Embryonic facial prominence (tissue), 1 donor: ENCODE data around the gene FILIP1L.

ENCODE experiments used
- DNase-seq: peaks from one replicate; pipeline ENCODE4 v3.0.0-alpha.2; 2016; ENCODE audit errors: extremely low spot score

FILIP1L gene

DNA sequence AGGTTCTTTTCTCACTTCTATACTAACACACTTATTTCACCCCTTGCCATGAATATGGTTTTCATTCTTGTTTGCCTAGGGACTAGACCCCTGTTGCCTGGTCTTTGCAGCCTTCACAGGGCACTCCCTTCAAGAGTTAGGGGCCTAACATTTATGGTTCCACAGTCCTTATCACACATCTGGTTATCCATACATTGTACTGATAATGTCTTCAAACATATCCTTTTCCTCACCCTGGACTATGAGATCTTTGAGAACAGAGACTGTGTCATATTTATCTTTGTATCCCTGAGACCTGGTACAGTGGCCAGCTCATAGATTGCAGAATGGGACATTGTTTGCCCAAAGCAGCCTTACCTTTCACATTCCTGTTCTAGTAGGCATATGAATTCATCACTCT lies 190.4 kb downstream of the FILIP1L start:
- DNase-seq = no peak

DNA sequence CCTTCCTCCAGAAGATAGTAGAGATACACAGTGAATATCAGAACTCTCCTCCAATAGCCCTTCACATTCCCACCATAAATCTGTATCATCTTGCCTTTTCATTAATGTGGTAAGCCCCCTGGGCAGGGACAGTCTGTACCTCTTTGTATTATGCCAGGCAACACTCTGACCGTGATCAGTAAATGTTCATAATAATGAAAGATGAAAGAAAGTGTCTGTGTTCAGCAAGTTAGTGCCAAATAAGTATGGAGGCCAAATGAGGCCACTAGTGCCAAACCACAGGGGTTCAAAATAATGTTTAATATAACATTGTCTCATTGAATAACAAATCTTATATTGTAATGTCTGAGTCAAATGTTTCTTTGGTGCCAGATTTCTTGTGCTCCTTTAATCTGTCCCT lies 192.3 kb downstream of the FILIP1L start:
- DNase-seq = no peak

DNA sequence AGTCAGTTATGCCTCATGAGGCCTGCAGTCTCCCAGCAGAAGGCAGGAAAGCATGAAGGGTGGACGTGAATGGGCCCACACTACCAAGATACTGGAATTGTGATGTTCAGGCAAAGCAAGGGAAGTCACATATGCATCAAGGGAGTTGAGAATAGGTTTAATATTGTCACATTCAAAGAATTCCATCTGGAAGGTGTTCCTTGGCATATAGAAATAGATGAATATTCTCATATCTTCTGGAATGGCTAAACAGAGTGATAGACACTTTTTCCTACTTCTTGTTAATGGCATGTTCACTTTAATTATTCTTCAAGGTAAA lies 193.0 kb downstream of the FILIP1L start:
- DNase-seq = no peak

DNA sequence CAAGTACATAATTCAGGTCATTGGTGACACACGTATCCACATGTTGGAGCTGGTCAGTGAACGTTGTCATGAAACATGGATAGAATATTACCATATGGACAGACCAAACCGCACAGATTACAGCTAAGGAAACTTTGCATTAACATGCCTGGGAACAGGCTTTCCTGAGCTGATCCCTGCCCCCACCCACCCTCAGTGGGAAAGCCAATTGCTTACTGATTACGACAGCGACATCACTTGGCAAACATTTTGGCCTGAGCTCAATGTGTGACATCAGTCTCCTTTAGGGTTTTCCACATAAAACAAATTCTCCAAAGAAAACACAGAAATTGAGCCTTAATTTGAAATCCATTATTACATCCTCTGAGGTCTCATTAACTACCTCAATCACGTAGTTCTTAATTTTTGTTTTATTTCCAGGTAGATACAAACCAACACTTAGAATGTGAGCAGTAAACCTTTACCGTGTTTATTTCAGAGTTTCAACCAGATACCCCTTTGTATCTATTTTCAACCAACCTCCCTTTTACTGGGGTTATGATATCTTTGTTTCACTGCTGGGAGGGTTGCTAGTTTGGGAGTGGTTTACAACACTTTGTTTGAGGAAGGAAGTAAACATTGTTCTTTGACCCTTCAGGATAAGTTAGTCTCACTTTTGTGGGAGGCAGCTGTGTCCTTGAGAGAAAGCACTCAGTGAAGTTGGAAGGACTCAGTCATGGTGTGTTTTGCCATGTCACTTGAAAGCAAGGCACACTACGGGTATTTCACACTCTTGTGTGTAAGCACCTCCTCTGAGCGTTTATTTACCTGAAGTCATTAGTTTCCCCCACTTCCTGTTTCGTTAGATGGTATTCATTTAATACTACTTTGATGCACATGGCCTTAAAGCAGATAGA lies 193.6 kb downstream of the FILIP1L start:
- no peak for DNase-seq

DNA sequence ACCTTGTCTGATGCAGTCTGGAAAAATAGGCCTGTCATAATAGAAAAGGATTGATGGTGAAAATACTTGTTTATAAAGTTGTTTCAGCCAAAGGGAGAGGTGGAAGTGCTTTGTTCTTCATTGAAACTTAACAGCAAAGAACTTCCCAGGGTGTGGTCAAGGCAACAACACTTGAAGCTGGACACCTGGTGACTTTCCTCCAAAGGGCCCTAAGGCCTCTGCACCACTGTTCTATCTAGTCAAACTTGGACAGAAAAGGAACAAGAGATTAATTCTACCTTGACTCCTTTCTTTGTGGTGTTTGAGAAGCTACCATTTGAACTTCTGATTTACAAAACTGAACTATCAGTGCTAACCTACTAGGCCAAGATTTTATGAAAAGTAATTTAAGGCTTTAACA lies 194.6 kb downstream of the FILIP1L start:
- DNase-seq = no peak

DNA sequence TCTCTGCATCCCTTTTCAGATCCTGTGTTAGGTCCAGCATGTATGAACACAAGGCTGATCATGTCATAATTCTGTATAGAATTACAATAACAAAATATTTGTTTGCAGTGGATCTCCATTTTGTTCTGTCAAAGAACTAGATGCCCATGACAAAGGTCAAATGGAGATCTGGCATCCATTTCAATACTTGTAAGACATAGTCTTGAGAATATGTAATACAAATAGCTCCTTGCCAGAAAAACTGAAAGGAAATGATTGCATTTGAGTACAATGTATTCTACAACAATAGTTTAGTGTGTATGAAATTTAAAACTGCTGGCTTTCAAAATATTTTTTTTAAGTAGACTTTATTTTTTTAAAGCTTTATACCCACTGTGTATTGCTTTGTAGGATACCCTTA lies 195.6 kb downstream of the FILIP1L start:
- DNase-seq = no peak

DNA sequence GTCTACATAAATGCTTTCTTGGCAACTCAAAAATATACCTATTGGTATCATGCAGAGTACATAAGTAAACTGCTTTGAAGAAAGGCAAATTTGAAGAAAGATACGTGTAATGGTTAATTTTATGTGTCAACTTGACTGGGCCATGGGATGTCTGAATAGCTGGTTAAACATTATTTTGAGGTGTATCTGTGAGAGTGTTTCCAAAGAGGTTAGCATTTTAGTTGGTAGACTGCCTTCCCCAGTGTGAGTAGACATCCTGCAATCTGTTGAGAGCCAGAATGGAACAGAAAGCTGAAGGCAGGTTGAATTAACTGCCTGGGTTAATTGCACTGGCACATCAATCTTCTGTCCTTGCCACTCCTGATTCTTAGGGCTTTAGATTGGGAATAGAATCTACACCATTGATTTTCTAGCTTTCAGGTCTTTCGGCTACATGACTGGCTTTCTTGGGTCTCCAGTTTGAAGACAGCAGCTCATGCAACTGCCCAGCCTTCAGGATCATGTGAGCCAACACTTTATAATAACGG lies 198.3 kb downstream of the FILIP1L start:
- DNase-seq = no peak

DNA sequence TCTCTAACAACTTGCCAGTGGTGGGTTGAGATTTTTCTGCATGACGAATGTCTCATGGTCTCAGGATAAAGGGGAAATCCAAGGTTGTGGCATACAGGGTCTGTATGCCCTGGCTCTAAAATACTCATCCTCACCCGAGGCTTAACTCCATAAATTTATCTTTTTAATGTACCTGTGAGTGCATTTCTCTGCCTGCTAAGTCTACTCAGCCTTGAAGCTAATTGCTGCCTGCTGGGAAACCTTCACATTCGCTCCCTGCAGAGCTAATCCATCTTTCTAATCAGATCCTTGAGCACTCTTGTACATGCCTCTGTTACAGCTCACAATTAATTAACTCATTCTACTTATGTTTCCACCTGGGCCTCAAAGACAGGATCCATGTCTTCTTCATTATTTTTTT lies 202.9 kb downstream of the FILIP1L start:
- no peak for DNase-seq

DNA sequence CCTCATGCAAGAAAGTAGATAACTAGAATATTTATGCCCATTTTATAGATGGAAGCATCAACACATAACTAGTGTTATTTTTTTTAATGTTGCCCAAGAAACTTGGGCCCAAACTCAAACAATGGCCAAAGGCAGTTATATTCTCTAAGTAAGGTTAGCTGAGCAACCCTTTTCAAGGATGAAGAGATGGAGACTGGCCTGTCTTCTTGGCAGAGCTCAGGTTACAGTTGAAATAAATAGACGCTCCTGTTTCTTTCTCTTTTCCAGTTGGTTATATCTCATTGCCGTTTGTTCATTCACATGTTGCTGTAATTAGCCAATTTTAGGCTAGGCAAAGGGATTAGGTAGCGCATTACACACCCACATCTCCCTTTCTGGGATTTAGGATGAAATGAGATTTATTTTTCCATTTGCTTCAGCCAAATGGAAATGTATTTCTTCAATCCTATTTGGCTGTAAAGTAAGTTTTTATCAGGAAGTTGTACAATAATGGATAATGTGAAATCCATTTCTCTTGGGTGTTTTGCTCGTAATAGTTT lies 203.5 kb downstream of the FILIP1L start:
- DNase-seq = no peak

DNA sequence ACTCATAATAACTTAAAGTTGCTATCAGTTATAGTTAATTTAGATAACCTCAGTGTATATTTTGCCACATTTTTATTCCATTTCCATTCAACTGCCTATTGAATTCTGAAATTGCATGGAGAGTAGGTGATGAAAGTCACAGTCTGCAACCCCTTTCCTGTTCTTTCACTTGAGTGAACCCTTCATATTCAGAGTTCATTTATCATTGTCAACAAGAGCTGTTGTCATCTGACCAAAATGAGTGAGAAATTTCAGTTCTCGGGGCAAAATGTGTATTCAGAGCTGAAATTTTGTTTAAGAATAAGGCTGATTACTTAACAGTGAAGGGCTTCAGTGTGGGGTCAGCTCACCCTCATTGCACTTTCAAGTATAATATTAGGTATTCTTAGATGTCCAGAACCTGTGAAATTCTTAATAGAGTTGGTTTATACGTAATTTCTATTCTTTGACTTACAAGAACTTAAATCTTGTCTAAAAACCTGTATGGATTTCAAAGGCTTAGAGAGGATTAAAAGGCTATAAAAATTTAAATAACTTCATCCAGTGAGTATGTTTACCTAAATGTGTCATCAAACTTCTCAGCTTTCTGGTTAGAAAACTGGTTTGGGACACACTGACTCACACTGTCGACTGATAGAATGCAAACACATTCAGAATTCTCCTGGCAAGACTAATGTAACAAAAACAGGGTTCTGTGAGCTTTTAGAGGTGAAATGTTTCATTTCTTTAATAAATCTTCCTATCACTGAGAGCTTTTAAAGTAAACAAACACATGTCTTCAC lies 204.4 kb downstream of the FILIP1L start:
- no peak for DNase-seq

DNA sequence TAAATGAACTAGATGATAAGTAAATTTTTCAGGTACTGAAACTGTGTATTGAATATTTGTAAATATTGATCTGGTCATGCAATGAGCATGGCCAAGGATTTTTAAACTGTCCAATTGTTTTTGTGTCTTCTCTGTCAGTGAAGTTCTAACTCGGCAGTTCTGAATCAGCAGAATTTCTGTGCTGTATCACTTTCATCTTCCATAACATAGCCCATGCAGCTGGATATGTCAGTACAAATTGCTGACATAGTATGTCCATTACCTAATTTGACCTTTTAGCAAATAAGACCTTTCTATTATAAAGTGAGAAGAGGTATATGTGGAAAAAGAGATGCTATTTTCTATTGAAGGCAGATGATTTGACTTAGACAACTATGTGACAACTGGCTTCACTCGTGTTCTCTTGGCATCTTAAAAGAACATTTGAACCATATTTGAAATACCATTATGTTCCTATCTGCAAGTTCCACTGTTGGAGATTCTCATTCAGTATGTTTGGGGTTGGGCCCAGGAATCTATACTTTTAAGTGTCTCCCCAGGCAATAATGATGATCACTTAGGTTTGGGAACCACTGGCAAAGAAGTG lies 206.2 kb downstream of the FILIP1L start:
- DNase-seq = no peak

DNA sequence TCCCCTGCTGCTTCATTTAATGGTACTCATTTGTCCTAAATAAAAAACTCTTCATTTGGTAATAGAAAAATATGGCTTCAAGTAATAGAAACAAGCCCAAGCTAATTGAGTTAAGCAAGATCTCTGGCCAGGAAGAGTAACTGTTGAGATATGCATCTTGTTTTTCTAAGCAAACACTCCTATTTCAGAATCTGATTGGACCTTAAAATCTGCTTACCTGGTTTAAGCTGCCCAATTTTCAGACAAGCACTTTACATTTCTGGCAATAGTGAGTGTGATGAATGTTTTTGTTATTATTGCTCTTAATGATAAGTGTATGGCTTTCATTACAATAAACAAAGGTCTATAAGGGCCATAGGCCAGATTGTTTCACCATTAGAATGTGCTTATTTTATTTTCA lies 210.4 kb downstream of the FILIP1L start:
- DNase-seq = no peak

DNA sequence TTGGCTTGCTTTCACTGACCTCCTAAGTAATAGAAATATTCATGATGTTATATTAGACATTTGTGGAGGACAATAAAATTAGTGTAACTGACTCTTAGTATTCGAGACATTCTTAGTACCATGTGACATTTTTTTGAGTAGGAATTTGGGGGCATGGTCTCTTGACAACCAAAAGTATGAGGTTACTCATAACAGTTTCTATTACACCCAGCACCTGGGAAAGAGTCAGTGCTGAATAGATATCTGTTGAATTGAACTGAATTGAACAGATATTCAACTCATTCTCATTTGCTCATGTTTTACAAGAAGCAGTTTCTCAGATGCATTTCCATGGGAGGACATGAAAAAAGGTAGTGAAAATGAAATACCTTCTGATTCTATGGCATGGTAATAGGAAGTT lies 212.2 kb downstream of the FILIP1L start:
- no peak for DNase-seq

DNA sequence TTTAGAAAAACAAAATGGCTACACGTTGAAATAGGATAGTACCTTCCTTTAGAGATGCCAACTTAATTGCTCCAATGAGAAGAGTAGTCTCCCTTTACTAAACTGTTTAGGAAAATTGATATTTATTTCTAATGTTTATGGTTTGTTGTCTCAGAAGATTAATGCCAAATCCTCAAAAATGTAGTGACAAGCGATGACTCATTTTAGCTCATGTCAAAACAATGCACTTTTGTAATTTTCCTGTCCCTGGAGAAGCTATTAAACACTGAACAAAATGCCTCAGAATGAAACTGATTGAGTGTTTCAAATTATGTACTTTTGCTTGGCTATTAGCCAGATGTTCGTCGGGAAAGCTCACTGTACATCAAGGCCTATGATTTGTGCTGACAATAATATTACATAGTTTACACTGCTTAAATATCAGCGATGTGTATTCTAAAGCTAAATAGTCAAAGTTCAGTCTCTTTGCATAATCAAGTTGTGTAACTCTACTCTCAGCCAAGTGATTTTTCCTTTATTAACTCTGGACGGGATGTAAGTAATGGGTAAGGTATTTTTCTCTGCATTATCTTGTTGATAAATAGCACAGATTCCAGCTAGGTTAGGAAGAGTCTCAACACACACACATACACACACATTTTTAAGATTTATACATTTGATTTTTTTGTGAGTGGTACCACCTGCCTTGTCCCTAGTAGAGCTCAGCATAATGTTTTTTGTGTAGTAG lies 212.9 kb downstream of the FILIP1L start:
- DNase-seq = peak; percentile 57

DNA sequence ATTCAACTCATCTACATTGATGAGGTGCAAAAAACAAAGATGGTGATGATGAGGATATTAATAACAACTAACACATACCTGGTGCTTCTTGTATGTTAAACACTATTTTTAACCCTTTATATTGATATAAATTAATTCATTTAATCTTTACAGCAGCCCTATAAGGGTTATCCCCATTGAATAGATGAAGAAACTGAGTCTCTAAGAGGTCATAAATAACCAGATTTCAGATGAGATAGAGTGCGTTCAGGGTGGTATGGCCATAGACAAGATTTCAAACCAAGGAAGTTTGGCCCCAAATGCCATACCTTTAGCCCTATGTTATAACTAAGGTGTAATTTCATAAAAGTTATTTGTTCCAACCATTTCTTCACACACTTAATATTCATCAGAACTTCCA lies 214.1 kb downstream of the FILIP1L start:
- DNase-seq = no peak

DNA sequence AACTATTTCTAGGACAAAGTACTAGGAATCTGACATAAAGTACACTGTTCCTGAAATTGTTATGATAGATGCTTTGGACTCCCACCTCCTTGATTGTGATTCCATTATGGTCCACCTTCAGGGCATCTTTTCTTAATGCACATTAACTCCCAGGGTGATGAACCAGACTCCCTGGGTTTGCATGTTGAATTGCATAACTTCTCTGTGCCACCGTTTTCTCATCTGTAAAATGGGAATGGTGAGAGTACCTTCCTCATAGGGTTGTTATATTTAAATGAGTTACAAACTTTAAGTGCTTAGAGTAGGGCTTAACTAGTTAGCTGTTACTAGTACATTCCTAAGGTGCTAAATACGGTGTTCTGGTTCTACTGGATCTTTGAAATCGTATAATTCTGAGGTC lies 214.7 kb downstream of the FILIP1L start:
- no peak for DNase-seq

DNA sequence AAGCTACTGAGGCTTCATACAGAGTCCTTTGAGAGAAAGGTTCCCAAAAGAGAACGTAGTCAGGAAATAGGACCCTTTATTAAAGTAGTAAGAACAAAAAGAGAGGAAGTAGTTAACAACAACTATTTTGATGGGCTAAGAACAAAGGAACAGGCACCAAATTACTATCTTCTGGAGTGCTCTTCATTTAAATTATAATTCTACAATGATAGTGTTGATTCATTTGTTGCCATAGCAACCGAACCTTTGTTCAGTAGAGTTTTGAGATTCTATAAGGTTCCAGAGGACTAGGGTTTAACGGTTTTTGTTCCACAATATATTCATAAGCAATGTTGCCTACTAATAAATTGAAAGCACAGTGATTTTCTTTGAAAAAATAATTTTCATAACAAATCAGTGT lies 217.8 kb downstream of the FILIP1L start:
- DNase-seq = no peak

DNA sequence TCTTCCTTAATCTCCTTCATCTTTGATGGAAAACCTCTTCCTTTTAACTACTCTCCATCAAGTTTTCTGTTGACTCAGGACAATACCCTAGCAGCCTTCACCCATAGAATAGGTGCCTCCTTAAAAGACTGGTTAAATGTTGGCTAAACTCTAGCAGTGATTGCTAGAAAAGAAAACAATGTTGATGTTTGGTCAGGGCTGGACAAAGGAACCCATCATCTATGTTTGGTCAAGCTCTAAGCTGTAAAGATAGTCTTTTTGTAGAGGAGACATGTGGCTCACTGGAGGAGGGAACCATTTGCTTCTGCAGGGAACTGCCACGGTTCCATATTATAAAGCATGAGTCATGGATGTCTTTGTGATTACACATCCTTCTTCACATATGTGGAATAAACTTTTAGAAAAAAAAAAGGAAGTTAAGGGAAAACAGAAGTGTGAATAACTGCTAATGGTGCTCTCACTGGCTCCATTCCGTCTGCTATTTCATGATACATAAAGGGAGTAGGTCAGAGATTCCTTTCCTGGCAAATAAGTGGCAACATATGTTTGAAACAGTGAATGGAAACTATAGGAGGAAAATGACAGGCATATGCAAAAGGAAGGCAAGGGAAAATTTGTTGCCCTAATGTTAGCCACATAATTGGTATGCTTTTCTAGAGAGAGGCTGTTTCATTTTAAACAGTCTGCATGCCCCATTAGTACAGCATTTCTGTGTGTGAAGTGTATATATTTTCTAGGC lies 218.4 kb downstream of the FILIP1L start:
- peak; percentile 79 for DNase-seq

DNA sequence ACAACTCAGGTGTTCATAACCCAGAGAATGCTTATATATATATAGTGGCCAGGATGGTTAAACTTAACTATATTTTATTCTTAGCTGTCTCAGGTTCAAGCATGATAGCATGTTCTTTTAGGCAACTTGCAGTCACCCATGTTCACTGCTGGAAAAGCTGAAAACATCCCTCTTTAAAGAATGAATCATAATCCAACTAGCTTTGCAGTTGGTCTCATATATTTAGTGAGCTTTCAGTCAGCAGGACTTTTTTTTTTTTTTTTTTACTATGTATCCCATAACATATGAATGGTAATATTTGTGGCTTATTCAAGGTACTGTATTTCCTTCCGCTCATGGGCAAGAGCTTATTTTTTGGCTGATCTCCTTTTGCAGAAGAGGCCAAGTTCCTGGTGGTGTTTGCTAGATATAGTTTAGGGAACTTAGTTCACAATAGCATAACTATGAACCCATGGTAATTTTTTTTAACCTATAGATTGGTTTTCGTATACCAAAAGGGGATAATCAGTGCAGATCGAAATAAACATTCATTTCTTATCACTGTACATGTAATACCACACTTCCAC lies 219.1 kb downstream of the FILIP1L start:
- no peak for DNase-seq

DNA sequence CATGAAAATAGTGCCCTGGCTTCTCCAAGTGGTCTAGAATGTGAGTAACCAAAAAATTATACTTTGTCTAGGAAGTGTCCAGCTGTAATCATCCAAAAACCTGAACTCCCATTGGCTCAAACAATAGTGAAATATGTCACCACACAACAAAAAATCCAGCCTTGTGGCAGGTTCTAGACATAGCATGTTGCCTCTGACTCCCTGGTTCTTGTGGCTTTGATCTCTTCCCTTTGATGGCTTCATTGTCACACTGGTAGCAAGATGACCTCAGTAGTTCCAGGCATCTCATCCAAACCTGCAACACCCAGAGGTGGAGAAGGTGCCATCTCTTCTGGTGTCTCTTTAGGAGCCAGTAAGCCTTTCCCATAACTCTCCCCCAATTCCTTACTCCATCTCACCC lies 222.0 kb downstream of the FILIP1L start:
- DNase-seq = no peak
